NCI-H345 treated with DMSO at 0.1 percent for 48 hours (cell line): ENCODE measurements around the gene C1orf210.

Experiments
- DNase-seq: peaks from one replicate; lab custom pipeline; 2025; ENCODE audit not compliant: unreplicated experiment; lab: John Stamatoyannopoulos, UW

The C1orf210 gene

DNA sequence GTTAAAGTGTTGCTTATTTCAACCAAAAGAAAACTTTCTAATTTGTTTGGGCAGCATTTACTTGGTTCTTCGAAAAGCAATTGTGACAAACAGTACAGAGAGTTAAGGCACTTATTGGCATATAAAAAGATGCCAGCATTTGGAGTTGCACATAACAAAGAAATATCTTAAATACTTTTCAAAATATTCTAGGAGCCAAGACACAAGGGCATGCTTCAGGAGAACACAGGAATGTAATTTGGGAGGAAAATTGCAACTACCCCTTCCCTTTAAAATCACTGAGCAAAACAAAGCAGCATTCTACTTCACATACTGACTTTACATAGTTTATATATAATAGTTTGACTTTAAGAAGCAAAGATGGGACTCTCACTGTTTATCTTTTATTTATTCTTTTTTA lies 10.8 kb upstream of the C1orf210 start:
- no peak for DNase-seq

DNA sequence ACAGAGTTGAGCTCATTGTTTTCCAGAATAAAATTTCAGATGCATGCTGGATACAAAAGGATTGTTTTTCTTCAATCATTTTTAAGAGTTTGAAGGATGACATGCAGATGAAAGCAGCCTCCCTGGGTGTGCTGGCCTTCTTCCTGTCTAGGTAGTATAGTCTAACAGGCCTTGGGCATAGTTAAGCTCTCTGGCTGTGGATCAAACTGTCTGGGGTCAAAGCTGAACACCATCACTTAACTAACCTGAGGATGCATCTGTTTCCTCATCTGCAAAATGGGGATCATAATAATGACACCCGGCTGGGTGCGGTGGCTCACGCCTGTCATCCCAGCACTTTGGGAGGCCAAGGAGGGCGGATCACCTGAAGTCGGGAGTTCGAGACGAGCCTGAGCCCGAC lies 9.4 kb upstream of the C1orf210 start:
- DNase-seq, result no peak

DNA sequence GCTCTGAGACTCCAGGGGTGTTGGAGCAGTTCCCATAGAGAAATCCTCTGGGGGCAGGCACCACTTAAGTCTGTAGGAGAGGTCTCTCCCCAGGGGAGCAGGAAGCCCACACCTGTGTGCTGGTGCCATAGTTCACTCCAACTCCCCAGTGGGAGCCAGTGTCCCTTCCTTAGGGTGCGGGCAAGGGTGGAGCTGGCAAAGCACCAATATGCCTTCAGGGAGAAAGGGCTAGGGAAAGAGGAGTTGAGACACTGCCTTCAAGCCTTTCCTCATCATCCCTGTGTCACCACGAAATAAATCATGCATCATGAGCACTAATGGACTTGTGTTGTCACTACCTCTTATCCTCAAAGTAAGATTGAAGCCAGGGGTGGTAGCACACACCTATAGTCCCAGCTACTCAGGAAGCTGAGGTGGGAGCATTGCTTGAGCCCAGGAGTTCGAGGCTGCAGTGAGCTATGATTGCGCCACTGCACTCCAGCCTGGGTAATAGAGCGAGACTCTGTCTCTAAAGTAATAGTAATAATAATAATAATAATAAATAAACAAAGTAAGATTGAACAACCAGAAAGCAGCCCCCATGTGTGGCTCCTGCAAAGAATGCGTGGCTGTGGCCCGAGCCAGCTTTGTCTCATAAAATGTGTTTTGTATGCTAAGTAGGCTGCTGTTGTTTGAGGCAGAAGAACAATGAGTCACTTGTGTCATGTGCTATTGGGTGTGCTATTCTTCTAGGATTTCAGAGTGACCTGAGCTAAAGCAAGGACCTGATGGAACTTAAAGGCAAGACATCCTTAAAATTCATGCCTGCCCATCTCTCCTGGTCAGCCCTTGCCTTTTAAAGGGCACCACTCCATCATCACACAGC lies 8.7 kb upstream of the C1orf210 start:
- no peak for DNase-seq

DNA sequence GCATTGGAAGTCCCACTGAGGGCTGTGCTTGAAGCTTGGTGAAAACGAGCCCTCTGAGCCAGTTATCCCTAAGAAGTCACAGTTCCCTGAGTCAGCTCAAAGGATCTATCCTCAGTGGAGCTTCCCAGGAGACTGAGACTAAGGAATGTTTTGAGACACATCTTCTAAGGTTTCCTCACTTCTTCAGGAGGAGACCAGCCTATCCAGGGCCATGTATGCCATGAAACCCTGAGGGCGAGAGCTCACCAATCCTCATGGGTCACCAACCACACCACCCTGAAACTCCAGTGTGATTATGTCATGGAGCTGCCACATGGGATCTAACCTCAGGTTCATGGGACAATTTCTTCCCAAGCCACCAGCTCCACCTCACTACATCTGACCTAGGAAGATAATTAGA lies 7.8 kb upstream of the C1orf210 start:
- DNase-seq, result no peak

DNA sequence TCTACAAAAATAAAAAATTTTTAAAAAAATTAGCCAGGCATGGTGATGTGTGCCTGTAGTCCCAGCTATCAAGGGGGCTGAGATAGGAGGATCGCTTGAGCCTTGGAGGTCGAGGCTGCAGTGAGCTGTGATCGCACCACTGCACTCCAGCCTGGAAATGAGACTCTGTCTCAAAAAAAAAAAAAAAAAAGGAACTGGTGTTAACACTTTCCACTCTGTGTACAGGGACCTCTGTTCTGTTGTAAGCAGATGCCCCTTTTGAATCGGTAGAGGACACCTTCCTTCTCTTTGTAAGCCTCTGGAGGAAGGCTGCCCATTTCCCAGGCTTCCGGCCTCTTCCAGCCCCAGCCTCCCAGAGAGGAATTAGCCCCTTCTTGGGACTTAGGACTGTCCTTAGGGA lies 7.3 kb upstream of the C1orf210 start:
- no peak for DNase-seq

DNA sequence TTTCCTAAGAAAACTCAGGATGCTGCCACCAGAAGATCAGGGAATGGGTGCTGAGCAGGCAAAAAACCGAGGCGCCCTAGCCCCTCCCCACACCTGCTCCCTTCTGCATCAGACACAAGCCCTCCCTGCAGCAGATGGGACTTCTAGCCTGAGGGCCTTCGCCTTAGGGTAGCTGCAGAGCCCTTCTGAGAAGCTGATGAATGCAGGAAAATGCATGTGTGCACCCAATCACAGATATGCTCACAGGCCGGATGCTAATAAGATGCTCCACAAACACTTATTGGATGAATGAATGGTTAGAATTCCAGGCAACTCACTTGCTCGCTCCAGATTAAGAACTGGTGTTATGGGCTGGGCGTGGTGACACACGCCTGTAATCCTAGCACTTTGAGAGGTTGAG lies 6.8 kb upstream of the C1orf210 start:
- DNase-seq, result no peak

DNA sequence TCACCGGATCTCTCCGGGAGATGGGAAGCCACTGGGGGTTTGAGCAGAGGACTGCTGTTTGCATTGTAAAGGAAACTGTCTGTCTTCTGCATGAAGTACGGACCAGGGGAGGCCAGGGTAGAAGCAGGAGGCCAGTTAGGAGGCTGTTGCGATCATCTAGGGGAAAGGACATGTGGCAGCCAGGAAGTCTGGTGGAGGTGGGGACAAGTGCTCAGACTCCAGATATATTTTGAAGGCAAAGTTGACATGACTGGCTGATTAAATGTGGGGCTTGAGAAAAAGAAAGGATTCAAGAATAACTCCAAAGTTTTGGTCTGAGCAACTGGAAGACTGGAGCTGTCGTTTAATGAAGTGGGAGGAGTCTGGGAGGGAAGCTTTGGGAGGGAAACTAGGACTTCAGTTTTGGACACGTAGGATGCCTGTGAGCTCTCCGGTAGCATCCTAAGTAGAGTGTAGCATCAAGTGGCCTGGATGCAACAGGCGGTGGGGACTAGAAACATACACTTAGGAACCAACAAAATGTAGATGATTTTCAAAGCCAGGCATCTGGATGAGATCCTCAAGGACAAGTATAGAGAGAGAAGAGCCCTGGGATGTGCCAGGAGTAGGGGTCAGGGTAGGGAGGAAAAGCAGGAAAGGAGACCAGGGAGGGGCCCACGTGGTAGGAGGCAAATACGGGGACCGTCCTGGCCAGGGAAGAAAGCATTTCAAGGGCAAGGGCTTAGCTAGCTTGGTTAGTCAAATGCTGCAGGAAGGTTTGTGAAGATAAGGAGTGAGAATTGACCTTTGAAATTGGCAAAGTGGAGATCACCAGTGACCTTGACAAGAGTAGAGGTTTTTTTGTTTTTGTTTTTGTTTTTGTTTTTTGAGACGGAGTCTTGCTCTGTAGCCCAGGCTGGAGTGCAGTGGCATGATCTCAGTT lies 3.7 kb upstream of the C1orf210 start:
- DNase-seq, result no peak

DNA sequence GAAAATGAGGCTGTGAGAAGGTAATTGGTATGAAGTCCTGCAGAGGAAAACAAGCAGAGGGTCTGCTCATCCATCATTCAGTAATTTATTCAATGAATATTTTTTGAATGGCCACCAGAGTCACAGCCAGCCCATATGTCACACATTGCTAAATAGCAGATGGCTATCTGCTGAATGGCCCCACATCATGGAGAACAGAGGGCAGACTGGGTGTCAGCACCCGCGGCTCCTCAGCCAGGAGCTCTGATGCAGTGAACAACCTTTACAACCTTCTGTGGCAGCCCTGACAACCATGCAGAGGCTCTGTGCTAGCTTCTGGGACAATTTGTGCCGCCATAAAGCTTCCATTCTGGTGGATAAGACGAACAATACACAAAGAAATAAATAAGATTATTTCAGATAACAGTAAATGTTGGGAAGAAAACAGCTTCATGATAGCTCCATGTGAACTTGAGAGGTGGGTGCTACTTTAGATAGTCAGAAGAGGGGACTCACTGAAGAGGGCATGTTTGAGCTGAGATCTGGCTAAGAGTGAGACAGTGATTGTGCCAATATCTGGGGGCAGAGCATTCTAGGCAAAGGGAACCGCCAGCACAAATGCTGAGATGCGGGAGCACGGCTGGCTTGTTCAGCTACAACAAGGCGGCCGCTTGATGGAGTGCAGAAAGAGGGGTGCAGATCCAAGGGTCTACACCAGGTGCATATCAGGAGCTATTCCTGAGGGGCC lies 2.8 kb upstream of the C1orf210 start:
- no peak for DNase-seq

DNA sequence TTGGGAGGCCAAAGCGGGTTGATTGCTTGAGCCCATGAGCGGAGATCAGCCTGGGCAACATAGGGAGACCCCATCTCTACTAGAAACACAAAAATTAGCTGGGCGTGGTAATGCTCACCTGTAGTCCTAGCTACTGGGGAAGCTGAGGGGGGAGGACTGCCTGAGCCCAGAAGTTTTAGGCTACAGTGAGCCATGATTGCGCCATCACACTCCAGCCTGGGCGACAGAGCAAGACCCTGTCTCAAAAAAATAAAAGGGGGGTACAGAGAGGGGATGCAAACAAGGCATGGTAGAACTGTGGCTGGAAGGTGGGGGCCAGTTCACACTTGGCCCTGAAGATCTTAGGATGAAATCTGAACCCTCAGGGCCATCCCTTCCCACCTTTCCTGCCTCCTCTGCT lies 1.2 kb upstream of the C1orf210 start:
- no peak for DNase-seq

DNA sequence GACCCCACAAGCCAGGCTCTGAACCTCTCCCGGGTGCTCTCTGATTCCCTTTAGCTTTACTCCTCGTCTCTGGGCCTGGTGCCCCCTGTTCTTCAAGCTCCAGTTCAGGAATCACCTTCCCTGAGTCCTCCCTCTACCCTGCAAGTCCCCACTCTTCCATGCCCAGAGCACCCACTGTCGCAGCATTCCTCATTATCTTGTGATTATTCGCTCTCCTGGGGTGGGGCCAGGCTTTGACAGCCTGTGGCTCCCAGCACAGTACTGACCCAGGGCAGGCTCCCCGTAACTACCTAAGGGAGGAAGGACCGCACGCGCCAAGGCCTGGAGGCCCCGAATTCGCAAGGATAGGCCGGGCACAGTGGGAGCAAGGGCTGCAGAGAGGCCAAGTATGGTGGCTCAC lies 734 bp upstream of the C1orf210 start:
- DNase-seq, result no peak

DNA sequence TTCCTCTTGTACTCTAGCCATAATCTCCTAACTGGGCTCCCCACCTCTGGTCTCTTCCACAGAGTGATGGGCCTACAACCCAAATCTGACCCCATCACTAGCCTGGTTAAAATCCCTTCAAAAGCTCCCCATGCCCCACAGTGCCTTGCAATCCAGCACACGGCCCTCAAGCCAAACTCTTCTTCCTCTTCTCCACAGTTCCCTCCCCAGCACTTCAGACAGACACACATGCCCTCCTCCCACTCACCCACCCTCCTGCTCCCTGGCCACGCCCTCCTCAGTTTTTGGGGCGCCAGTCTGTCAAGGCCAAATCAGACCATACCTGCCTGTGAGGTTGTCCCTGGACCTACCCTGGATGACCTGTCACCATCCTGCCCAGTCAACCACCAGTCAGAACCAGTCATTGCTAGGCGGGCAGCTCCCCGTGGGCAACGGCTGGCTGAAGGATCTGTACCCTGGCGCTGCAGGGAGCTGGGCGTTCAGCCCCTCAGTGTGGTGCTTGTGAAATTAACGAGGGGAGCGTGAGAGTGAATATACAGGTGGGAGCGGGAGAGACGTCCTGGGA lies 753 bp downstream of the C1orf210 start:
- no peak for DNase-seq

DNA sequence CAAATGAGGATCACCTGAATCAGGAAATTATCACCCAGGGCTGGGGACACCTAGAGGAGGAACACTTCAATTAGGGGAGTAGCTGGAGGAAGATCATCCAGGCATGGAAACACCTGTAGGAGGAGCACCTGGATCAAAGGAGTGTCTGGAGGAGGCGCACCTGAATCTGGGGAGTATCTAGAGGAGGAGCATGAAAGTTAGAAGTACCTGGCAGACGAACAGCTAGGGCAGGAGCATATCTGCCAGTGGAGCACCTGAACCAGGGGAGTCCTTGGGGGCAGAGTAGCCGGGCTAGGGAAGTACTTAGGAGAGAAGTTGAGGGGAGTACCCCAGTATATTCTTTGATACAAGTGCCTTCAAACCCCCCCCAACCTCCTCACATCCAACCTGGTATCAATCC lies 1.3 kb downstream of the C1orf210 start:
- DNase-seq, result no peak

DNA sequence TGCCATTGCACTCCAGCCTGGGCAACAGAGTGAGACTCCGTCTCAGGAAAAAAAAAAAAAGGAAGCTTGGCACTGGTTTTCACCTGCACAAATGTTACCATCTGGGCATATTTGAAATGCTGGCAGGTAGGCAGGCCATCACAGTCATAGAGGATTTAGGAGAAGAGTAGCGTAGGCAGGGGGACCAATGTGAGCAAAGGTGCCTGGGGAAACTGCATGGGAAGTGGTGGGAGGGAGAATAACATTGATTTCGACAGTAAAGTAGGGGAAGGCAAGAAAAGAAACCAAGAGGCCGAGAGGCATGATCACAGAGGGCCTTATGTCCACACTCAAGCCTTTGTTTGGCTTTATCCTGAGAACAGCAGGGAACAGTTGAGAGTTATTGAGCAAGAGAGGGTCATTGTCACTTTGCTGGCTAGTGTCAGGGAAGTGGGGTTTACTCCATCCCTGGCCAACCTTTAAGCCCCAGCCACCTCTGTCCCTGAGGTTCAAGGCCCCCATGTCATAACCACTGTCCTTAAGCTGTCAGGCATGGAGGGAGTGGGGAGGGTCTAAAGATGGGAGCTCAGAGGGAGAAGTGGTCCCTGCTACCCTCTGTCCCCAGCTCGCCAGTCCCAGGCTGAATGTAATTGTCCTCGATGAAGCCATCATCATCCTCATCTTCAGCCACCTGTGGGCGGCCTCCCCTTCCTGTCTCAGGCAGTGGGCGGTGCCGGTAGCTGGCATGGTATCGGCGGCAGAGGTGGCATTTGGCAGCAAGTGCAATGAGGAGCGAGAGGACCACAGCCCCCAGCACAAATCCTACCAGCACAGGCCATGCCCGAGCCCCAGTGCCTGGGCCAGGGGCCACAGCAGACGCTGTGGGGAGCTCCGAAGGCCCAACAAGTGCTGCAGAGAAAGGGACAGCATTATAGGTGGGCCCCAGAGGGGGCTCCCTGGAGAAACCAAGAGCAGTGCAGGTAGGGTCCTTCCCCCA lies 2.9 kb downstream of the C1orf210 start:
- DNase-seq, result no peak

DNA sequence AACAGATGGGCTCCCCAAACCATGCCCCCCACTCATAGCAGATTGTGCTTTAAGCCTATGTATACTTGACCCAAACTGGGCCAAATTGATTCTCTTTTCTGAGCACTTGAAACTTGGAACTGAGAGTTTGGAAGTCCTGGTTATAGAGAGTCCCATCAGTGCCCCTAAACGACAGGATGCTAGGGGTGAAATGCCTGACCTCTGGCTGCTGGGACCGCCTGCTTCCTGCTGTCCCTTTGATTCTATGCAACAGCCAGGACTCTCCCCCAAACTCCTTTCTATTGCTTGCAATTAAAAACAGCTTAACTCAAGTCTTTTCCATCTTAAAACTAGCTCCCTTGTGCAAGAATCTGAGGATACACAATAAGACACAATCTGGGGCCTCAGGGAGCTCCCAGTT lies 4.7 kb downstream of the C1orf210 start:
- DNase-seq, result no peak

DNA sequence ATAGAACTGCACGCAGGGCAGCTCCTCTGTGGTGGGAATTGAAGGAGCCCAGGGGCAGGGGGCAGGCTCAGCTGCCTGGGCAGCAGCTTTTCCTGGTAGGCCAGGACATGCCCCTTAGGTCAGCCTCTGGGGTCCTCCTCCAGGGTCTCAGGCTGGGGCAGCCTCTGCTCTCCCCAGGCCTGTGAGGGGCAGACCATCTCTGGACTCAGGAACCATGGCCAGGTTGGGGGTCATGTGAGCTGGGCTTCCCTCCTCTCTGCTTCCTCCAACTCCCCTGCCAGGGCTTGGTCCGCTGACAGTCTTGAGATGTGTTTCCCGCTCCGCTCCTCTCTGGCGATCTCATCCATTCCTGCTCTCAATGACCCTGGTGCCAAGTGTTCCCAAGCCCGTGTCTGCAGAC lies 5.7 kb downstream of the C1orf210 start:
- DNase-seq, result no peak

DNA sequence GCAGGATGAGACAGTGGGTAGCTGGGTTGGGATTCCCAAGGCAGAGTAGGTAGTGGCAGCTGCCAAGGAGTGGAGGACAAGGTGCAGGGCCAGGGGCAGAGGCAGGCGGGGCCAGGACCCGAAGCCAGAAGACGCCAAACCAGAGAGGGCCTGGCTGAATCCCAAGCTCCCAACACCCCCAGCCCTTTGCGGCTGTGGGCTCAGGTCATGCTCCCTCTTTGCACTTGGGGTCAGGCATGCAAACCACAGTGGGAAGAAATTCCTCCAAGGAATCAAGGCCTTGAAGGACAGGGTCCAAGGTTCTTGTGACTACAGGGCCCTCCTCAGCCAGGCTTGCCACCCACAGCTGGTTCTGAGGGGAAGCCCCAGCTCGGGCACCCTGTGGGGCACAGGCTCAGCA lies 6.2 kb downstream of the C1orf210 start:
- DNase-seq, result no peak

DNA sequence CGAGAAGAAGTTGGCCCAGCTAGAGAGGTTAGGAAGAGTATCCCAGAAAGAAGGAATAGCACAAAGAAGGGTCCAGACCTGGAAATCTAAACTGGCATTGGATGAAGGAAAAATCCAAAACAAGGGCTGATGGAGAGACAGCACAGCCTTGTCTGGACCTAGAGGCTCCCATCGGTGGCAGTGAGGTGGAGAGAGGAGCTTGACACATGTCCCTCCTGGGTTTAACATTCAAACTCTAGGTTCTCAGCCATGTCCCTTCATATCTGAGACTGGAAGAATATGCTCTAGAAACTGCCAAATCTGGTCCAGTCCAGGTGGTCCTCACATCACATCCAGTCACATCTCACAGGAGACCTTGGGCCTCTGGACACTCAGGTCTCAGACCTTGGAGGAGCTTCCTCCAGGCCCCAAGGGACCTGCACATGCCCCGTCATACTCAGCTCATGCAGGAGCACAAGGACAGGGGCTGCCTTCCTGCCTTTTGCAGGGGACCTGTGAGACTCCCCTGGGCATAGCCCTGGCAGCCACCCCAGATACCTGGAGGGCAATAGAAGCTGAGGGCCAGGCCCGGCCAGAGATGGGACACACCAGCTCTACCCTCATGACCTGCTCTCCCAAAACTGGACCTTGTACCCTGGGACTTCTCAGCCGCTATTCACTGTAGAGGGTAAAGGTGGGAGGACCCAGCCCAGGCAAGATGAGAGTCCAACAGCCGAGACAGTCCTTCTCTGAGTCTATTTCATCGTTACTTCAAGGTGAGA lies 8.1 kb downstream of the C1orf210 start:
- DNase-seq, result no peak

DNA sequence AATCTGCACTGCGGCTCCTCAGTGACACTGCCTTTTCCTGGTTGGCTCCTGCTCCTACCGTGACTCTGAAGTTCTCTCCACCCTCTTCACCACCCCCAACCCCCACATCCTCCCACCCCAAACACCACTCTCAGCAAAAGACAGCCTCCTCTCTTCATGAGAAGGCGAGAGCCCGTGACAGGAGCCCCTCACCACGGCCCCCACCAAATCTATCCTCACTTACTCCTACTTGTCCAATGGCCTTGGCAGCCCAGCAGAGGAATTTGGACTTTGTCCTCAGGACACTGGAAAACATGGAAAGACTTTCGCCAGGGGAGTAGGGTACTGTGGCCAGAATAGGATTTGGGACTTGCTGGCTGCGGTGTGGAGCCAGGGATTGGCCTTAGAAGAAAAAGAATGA lies 8.7 kb downstream of the C1orf210 start:
- no peak for DNase-seq
